Activated CD4-positive, alpha-beta T cell treated with anti-CD3 and anti-CD28 coated beads for 48 hours (primary cell): ENCODE data around the gene PCDHGB2.
A peak's percentile ranks its signal among the peaks of the same experiment; 100 is the strongest.
"Not testable (repeated sequence)": the region's sequence is repeated elsewhere in the genome, so short reads cannot be mapped to it uniquely, and the experiment has no call there.

ENCODE experiments used
- DNase-seq: peaks from one replicate; pipeline ENCODE4 v3.0.0-alpha.2; 2020

PCDHGB2 gene

DNA sequence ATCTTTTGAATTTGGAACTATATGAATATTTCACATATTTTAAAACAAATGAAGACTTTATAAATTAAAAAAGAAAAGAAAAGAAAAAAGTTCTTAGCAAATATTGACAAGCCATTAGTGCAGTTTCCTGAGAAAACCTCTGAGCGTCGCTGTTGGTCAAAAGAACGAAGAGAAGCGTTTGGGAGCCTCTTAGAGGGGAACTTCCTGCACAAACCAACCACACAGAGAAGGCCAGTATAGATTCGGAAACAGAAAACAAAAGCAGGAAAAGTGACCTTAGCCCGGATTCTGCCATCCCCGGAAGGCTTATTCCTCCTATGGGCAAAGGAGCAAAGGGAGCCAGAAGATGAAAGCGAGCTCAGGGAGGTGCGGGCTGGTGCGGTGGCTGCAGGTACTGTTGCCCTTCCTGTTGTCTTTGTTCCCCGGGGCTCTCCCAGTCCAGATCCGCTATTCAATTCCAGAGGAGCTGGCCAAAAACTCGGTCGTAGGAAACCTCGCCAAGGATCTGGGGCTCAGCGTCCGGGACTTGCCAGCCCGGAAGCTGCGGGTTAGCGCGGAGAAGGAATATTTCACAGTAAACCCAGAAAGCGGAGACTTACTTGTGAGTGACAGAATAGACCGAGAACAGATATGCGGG, at the start of gene PCDHGB2:
TSS of gene PCDHGB2 (plus strand) at position 205 of the 637 bp plus-strand sequence. CDS start at position 347, 142 bp downstream.
- DNase-seq, result no peak

DNA sequence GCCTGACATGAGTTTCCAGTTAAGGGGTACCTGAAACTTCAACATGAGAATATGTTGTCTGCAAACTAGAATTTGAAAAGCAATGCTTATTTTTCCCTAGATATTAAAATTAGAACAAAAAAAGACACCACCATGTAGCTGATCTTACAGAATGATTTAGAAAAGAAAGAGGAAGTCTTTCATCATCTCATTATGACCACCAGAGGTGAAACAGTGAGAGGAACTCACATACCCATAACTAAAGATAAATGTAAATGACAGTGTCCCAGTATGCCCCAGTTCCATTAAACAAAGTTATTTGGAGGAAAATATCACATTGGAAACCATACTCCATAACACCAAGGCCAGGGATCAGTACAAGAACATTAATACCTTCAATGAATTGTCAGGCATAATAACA, 46.1 kb upstream of the PCDHGB2 start:
- no peak for DNase-seq

DNA sequence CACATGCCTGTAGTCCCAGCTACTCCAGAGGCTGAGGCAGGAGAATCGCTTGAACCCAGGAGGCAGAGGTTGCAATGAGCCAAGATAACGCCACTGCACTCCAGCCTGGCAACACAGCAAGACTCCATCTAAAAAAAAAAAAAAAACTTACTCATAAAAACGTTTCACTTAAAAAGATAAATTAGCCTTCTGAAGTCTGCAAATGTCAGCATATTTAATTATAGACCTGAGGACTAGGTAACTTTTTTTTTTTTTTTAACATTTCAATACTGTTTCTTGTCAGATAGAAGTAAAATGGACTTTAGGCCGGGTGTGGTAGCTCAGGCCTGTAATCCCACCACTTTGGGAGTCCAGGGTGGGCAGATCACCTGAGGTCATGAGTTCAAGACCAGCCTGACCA, 42.8 kb upstream of the PCDHGB2 start:
- DNase-seq, result not testable (repeated sequence)

DNA sequence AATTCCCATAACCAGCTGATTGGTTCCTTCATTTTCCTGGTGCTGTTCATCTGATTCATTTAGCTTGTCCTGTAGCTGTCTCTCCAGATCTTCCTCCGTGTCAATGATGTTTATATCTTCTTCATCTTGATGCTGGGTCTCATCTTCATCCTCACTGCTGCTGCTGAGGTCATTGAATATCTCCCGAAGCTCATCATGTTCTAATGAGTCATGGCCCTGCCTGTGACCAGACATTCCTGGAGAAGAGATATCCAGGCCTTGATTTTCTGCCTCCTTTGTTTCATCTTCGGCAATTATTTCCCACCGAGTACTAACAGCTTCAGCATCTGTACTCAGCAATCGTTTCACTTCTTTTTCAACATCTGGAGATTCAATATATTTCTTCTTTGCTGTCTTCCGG, 40.6 kb upstream of the PCDHGB2 start:
- no peak for DNase-seq

DNA sequence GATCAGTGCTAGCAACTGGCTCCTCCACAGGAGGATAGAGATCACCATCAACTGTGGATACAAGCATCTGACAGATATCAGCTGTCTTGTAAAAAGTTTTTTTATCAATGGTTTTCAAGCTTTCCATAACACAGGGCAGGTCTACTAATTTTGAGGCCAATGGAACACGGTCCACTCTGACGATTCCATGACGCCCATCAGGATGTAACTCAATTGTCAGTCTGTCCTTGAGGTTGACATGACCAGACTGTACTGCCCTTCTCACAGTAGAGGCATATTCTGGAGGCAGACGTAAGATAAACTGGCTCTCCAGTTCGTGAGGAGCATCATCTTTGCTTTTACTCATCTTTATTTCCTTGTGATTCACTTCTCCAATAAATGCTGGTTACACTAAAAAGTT, 40.1 kb upstream of the PCDHGB2 start:
- DNase-seq, result no peak

DNA sequence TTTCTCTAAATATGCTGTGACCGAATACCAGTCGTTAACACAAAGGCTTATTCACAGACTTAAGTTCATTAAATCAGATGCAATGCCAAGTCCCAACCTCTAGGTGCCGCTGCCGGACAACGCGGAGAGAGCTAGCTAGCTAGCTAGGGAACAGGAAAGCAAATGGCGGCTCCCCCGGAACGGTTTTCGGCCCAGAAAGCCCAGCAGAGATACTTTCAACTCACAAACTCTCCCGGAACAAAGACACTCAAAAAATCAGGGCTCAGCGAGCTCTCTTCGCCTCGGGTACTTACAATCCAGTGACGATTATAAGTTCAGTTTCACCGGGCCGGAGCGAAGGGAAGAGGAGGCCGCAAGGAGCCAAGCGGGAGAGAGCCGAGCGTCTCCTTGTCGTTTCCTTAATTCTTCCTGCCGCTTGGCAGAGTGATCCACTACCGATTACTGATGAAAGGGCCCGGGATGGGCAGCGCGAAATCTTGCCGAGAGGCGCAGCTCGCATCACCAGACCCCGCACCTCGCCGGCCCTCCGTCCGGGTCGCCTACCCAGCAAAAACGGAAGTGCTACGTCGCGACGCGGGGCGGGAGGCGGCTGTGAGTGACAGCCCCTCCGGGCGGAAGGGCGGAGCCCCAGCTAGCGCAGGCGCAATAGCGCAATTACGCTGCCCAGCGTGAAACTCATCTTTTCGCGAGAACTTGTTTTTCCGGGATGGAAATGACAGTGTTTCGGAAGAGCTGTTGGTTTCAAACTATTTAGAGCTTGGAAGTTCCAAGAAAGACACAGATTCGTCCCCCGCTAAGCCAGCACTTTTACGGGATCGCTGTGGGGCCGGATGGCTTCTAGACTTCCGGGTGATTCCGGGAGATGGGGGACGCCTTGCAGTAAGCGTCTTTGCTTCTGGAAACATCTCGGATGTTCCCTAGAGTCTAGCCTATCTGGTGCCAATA, 39.3 kb upstream of the PCDHGB2 start, which contains the start of gene TAF7:
TSS of gene TAF7 (minus strand) at position 560 of the 945 bp plus-strand sequence. CDS start 740 bp downstream, outside the sequence.
- DNase-seq, result peak; percentile 94

DNA sequence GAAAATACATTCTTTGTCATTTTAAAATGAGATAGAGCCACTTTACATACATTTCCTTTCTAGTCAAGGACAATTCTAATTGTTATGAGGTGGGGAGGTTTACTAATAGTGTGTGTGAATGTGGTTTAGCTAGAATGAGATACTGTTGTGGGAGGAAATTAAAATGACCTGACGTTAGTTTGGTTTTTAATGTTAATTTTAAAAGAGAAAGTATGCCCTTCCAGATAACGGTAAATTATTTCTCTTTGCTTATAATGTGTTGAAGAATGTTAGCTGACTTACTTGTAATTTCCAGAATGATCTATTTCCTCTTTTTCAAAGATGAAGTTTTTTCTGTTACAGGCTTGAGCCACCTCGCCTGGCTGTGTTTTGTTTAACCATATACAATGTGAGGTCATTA, 37.5 kb upstream of the PCDHGB2 start:
- no peak for DNase-seq

DNA sequence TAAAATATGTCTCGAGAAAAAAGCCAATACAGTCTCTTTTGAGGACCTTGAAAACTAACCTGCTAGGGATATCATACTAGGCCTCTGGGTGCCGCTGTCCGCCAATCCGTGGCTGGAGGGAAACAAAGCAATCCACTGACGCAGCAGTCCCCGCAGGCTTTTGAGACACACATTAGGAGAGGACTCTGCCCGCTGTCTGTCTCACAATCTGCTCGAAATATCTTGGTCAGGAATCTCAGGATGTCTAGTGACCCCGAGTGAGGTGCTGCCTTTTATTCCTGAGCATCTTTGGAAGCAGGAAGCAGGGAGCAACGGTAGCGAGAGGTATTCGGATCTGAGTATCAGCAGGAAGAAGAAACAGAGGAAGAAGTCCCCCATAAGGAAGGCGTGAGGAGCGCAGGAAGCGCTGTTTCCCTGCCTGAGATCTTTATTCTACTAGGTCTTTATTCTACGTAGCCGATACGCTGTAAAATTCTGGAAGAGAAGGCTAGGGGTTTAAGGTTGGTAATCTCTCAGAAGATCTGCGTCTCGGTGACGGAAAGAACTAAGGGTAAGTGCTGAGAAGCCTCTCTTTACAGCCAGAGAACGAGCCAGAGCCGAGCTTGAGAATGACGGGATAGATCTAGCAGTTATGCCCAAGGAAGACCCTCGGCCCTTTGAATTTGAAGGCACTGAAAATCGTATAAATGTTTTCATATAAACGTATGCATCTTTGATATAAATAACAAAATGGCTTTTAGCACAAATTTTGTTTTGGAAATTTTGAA, 33.5 kb upstream of the PCDHGB2 start:
- DNase-seq, result peak; percentile 77

DNA sequence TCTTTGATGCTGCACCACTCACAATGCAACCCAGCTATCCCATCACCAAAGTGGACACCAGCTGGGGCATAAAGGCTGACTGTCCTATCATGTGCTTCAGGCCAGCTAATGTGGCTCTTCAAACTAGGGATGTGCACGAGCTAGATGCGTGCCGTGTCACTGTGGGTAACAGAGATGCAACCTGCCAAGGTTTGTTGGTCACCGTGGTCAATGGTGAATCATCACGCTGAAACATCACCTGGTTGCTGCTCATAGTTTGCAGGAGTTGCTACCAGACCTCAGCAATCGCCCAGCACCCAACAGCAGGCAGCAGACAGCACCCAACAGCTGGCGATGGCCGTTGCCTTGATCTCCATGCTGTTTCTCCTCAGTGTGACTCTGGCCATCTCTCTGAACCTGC, 31.6 kb upstream of the PCDHGB2 start:
- no peak for DNase-seq

DNA sequence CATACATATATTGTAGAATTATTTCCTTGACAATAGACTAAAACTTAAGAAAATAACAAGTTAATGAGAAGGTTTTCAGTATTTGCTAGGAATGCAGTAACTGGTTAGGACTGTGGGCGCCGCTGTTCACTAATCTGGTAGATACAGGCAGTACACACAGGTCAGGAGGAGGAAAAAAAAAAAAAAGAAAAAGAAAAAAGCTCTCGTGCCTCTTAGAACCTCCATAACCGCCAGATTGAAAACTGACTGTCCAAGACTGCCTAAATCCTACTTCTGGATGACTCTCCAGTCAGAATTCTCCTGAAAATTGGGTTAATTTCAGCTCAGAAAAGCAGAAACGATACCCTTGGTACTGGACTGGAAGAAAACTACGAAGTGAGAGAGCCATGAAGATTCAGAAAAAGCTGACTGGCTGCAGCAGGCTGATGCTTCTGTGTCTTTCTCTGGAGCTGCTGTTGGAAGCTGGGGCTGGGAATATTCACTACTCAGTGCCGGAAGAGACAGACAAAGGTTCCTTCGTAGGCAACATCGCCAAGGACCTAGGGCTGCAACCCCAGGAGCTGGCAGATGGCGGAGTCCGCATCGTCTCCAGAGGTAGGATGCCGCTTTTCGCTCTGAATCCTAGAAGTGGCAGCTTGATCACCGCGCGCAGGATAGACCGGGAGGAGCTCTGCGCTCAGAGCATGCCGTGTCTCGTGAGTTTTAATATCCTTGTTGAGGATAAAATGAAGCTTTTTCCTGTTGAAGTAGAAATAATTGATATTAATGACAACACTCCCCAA, 29.3 kb upstream of the PCDHGB2 start, which contains the start of gene PCDHGA1:
TSS of gene PCDHGA1 (plus strand) at position 216 of the 782 bp plus-strand sequence.
- peak; percentile 38 for DNase-seq

DNA sequence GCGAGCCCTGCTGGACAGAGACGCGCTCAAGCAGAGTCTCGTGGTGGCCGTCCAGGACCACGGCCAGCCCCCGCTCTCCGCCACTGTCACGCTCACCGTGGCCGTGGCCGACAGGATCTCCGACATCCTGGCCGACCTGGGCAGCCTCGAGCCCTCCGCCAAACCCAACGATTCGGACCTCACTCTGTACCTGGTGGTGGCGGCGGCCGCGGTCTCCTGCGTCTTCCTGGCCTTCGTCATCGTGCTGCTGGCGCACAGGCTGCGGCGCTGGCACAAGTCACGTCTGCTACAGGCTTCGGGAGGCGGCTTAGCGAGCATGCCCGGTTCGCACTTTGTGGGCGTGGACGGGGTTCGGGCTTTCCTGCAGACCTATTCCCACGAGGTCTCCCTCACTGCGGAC, 27.2 kb upstream of the PCDHGB2 start:
- not testable (repeated sequence) for DNase-seq

DNA sequence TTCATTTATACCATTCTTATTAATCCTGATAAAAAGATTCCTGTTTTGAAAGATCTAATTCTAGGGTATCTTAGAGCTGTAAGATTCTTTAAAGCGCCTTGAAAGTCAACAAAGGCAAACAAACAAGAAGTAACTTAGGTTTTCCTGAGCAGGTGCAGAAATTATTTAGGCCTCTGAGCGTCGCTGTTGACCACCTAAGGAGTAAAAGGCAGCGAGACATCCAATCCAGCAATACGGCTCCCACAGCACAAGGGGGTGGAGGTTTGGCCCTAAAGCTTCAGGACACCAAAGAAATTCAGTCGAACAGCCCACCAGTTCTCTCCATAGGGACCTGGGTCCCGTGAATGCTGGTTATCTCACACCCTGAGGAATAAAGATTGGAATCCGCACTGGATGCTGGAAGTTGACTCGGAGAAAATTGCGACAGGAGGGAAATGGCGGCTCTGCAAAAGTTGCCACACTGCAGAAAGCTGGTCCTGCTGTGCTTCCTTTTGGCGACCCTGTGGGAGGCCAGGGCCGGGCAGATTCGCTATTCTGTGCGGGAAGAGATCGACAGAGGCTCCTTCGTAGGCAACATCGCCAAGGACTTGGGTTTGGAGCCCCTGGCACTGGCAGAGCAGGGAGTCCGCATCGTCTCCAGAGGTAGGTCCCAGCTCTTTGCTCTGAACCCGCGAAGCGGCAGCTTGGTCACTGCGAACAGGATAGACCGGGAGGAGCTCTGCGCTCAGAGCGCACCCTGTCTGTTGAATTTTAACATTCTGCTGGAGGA, 21.1 kb upstream of the PCDHGB2 start, which contains the start of gene PCDHGA2:
TSS of gene PCDHGA2 (plus strand) at position 223 of the 769 bp plus-strand sequence.
- no peak for DNase-seq

DNA sequence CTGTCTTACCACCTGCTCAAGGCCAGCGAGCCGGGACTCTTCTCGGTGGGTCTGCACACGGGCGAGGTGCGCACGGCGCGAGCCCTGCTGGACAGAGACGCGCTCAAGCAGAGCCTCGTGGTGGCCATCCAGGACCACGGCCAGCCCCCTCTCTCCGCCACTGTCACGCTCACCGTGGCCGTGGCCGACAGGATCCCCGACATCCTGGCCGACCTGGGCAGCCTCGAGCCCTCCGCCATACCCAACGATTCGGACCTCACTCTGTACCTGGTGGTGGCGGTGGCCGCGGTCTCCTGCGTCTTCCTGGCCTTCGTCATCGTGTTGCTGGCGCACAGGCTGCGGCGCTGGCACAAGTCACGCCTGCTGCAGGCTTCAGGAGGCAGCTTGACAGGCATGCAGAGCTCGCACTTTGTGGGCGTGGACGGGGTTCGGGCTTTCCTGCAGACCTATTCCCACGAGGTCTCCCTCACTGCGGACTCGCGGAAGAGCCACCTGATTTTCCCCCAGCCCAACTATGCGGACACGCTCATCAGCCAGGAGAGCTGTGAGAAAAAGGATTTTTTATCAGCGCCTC, 18.9 kb upstream of the PCDHGB2 start:
- DNase-seq, result not testable (repeated sequence)

DNA sequence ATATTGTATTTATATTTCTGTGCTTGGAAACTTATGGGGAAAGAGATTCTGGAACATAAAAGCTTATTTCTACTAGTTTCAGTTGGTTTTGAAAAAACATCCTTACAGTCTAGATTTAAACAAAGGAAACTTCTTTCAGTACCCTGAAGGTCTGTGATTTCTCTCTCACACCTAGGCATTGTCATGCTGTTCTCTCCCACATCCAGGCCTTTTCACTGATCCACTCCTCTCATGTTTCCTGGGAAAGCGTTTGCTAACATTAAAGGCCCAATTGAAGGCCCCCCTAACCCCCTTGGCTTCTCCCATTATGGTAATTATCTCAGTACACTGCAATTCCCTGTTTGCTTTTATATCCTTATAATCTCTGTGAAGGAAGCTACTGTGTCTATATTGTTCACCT, 17.0 kb upstream of the PCDHGB2 start:
- no peak for DNase-seq

DNA sequence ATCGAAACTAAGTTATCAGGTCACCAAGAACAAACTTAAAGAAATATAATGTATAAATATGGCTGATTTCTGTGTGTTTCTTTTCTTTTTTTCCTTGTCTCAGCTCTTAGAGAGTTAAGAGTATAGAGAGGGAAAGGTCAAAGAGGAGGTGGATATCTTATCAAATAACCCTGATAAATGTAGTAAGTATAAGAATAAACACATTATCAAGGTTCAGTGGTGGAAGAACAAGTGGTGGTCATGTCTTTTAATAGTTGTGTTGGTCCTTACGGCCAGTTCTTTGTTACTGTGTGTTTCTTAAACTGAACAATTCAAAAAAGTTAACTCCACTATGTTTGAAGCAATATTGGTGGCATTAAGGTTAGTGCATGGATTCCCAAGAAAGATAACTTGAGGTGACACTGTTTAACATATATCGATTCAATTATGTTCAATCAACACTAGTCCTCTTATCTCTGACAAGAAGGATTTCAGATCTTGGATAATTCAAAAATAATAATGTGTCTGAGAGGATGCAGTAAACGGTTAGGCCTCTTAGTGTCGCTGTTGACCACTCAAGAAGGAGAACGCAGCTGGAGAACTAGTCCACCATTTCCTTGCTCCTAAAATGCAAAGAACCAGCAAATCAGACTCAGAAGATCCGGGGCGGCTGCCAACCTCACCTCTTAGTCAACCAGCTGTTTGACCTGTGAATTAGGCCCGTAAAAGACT, 16.4 kb upstream of the PCDHGB2 start, which contains the start of gene PCDHGA3:
TSS of gene PCDHGA3 (plus strand) at position 588 of the 711 bp plus-strand sequence. CDS start 205 bp downstream, outside the sequence.
- peak; percentile 37 for DNase-seq

DNA sequence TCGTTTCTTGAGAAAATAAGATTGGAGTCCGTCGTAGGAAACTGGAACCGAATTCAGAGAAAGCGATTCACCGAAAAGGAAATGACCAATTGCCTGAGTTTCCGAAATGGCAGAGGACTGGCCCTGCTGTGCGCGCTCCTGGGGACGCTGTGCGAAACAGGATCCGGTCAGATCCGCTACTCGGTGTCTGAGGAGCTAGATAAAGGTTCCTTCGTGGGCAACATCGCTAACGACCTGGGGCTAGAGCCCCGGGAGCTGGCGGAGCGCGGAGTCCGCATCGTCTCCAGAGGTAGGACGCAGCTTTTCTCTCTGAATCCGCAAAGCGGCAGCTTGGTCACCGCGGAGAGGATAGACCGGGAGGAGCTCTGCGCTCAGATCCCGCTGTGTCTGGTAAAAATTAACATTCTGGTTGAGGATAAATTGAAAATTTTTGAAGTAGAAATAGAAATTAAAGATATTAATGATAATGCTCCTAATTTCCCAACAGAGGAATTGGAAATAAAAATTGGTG, 15.8 kb upstream of the PCDHGB2 start:
- no peak for DNase-seq

DNA sequence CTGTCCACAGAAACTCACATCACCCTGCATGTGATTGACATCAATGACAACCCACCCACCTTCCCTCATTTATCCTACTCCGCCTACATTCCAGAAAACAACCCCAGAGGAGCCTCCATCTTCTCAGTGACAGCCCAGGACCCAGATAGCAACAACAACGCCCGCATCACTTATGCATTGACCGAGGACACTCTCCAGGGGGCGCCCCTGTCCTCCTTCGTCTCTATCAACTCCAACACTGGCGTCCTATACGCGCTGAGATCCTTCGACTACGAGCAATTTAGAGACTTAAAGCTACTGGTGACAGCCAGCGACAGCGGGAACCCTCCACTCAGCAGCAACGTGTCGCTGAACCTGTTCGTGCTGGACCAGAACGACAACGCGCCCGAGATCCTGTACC, 14.5 kb upstream of the PCDHGB2 start:
- no peak for DNase-seq

DNA sequence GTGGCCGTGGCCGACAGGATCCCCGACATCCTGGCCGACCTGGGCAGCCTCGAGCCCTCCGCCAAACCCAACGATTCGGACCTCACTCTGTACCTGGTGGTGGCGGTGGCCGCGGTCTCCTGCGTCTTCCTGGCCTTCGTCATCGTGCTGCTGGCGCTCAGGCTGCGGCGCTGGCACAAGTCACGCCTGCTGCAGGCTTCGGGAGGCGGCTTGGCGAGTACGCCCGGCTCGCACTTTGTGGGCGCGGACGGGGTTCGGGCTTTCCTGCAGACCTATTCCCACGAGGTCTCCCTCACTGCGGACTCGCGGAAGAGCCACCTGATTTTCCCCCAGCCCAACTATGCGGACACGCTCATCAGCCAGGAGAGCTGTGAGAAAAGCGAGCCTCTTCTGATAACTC, 13.8 kb upstream of the PCDHGB2 start:
- DNase-seq, result not testable (repeated sequence)

DNA sequence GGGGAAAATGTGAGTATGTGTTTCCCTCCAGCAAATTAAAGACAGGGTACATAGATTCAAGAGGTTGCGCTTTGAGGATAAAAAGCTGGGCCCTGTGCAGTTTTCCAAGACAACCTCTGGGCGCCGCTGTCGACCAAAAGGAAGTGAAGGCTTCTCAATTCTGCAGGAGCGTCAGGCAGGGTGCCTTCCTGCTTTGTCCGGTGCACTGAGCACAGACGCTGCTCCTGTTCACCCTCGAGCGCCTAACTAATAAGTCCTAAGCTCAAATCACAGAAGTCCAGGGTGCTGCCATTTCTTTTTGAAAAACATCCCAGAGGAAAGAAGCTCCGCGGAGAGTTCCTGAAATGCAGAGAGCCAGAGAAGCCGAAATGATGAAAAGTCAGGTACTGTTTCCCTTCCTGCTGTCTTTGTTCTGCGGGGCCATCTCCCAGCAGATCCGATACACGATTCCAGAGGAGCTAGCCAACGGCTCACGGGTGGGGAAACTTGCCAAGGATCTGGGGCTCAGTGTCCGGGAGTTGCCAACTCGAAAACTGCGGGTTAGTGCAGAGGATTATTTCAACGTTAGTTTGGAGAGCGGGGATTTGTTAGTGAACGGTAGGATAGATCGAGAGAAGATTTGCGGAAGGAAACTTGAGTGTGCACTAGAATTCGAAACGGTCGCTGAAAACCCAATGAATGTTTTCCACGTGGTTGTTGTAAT, 9.7 kb upstream of the PCDHGB2 start, which contains the start of gene PCDHGB1:
TSS of gene PCDHGB1 (plus strand) at position 183 of the 703 bp plus-strand sequence. CDS start at position 345, 162 bp downstream.
- peak; percentile 57 for DNase-seq
